ENCODE measurements around the gene COLEC11. TPM values are rescaled to one million over a fixed set of nuclear protein-coding genes. Genes with fewer than 3 reads are reported as not detected.
A peak's percentile ranks its signal among the peaks of the same experiment; 100 is the strongest.

The COLEC11 gene
- total and polyA plus RNA-seq, 10 of the 15 experiments (the other 5 are each of a cell fraction or from before 2014, with no cell fraction given) = 0.08 to 0.74 (median 0.14) TPM; not detected in 4

DNA sequence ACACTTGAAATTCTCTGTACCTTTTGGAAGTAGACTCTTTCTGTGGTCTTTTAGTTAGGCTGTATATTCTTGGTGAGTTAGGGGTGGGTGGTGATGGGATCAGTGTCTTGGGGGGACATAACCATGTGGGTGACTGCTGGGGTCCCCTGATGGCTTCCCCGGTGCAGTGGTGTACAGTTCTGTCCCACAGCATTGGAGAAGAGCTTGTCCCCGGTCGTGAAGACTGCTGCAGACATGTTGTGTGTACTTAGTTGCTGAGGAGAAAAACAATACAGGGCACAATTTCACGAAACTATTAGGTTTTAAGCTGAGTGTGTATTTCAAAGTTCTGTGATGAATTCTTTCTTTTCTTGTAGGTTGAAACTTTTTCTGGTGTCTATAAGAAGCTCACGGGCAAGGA, 14.5 kb upstream of the COLEC11 start (continued):
- no peak for TF ChIP-seq MYC (IDR thresholded peaks at IDR 0.05; ENCODE audit: insufficient read depth, insufficient read length, insufficient replicate concordance, low read length, severe bottlenecking)
- TF ChIP-seq KDM1A (IDR thresholded peaks at IDR 0.05; ENCODE audit: borderline replicate concordance) = no peak
- no peak for TF ChIP-seq ZNF207 (IDR thresholded peaks at IDR 0.05; ENCODE audit: borderline replicate concordance)
- TF ChIP-seq, protein P1, sequence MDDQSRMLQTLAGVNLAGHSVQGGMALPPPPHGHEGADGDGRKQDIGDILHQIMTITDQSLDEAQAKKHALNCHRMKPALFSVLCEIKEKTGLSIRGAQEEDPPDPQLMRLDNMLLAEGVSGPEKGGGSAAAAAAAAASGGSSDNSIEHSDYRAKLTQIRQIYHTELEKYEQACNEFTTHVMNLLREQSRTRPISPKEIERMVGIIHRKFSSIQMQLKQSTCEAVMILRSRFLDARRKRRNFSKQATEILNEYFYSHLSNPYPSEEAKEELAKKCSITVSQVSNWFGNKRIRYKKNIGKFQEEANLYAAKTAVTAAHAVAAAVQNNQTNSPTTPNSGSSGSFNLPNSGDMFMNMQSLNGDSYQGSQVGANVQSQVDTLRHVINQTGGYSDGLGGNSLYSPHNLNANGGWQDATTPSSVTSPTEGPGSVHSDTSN (IDR thresholded peaks at IDR 0.05; ENCODE audit: insufficient replicate concordance, low read depth, low read length) = no peak
- TF ChIP-seq YY1 (IDR thresholded peaks at IDR 0.05; ENCODE audit: low read depth, low read length) = no peak
- TF ChIP-seq, protein P2, sequence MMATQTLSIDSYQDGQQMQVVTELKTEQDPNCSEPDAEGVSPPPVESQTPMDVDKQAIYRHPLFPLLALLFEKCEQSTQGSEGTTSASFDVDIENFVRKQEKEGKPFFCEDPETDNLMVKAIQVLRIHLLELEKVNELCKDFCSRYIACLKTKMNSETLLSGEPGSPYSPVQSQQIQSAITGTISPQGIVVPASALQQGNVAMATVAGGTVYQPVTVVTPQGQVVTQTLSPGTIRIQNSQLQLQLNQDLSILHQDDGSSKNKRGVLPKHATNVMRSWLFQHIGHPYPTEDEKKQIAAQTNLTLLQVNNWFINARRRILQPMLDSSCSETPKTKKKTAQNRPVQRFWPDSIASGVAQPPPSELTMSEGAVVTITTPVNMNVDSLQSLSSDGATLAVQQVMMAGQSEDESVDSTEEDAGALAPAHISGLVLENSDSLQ (IDR thresholded peaks at IDR 0.05) = no peak
- TF ChIP-seq, protein P3, sequence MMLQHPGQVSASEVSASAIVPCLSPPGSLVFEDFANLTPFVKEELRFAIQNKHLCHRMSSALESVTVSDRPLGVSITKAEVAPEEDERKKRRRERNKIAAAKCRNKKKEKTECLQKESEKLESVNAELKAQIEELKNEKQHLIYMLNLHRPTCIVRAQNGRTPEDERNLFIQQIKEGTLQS (IDR thresholded peaks at IDR 0.05; ENCODE audit: borderline replicate concordance, extremely low read depth, low read depth, low read length) = no peak

DNA sequence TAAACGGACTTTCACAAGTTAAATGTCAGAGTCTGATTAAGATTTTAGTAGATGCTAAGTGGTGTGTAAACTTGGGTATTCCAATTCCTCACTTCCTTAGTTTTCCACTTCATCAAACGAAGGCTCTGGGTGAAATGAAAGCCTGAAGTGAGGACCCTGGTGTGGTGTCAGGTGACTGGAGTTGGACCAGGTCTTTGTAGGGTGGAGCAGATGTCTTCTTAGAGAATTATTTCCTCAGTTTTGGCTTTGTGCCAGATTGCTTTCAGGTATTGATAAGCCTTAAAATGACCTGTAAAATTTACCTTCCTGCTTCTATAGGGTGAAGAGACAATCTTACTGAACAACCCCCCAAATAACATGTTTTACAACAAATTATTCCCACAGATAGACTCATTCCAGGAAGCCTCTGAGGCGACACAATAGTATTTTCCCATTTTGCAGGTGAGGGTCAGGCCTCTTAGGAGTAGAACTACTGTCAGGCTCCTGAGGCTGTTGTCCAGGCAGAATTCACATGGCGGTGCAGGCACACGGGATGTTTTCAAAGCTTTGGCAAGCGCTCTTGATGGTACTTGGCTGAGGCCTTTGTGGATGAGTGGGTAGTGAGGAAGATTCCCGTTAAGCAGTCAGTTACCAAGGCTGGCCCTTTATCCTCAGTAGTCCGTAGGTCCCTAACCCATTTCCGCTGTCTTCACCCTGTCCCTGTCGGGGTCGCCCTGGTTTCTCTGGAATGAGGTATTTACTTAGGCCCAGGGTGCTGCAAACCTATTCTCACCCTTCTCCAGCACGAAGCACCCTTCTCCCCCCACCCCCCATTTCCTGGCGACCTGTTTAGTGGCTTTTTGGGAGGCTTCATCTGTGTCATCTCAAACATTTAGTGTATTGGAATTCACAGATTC, 13.3 kb upstream of the COLEC11 start:
- ATAC-seq (no peak), DNase-seq (ENCODE audit: low read depth, low spot score) (no peak), FAIRE-seq (no peak)
- Histone ChIP-seq H2AFZ (ENCODE audit: control insufficient read depth, low read depth, low read length) (no peak overlapping the region), H4K20me1 (ENCODE audit: control insufficient read depth, insufficient read depth) (peaks cover 13% of the 10 kb centered on the region), H3K4me1 (ENCODE audit: control insufficient read depth, insufficient read depth, low read length) (peaks cover 8% of the 10 kb centered on the region), H3K4me2 (ENCODE audit: control insufficient read depth, insufficient read depth) (no peak overlapping the region), H3K27me3 (replicated peaks in 1 of 2; ENCODE audit: control insufficient read depth in 2 of 2, insufficient read depth in 2 of 2, low read length in 1 of 2) (no peaks in the 10 kb centered on the region), H3K9me3 (replicated peaks; ENCODE audit: control insufficient read depth, insufficient read depth, low read length) (no peaks in the 10 kb centered on the region; the same call in 2 of the 3 replicates), H3K4me3 (no peak overlapping the region), H3K79me2 (ENCODE audit: control insufficient read depth, insufficient read depth, low read length) (peaks cover 45% of the 10 kb centered on the region), H3K36me3 (ENCODE audit: control insufficient read depth in 2 of 2, insufficient read depth in 2 of 2, low read length in 1 of 2) (peaks cover 22 to 61% of the 10 kb centered on the region in 2 experiments), H3K9ac (ENCODE audit: control insufficient read depth, insufficient read depth, low read length) (no peak overlapping the region), H3K27ac (ENCODE audit: control insufficient read depth, insufficient read depth) (no peak overlapping the region)
- TF ChIP-seq POLR2AphosphoS5 (IDR thresholded peaks at IDR 0.05; ENCODE audit: low read length) (peak; percentile 68), POLR2A (IDR thresholded peaks at IDR 0.05; ENCODE audit: low read depth, low read length) (0 out of 2 replicates have a peak, but pooled peaks have one; percentile 38), PML (IDR thresholded peaks at IDR 0.05; ENCODE audit: low read length) (0 out of 2 replicates have a peak, but pooled peaks have one; percentile 33), SMAD5 (IDR thresholded peaks at IDR 0.05; ENCODE audit: low read depth) (peak; percentile 18; the same call in 1 of the 2 replicates), SMAD1 (IDR thresholded peaks at IDR 0.05; ENCODE audit: low read depth, partially characterized antibody) (peak; percentile 72), BCL3 (IDR thresholded peaks at IDR 0.05; ENCODE audit: borderline replicate concordance, insufficient read depth, low read depth, low read length, poor library complexity, severe bottlenecking) (no peak)
- in situ Hi-C loops (cut with MboI) = no loop called here
- intact Hi-C loops (cut with micrococcal nuclease; ENCODE audit: unreplicated experiment) = no loop called here
- ChIA-PET CTCF (no interaction called here), RAD21 (ENCODE audit: unreplicated experiment) (interaction anchor here (1.2 kb wide), 1 partner anchor 23 kb away, joined by 3 read pairs; the partner anchor contains the start of gene RNASEH1), SMC1A (ENCODE audit: uncharacterized antibody, unreplicated experiment) (interaction anchor here (1.9 kb wide), 1 partner anchor 17 kb away, joined by 5 read pairs; no protein-coding TSS in a partner anchor), POLR2A (no interaction called here)
- WGBS (ENCODE audit: insufficient coverage, insufficient replicate concordance, low lambda C conversion rate, missing lambda C conversion rate) = 76% methylated on average over 13 of the region's 13 CpGs
- BruUV-seq (replicated peaks) = no TSS peak

Data from GM12878 (cell line).